ENCODE data around the gene MAD1L1. TPM values are rescaled to one million over a fixed set of nuclear protein-coding genes. Genes with fewer than 3 reads are reported as not detected.

The MAD1L1 gene
- total RNA-seq, 1 experiment from 2014 or later, result 38.5 TPM

- Histone ChIP-seq H3K9me3 (ENCODE audit: control insufficient read depth in 1 of 2, insufficient read depth in 1 of 2, low read depth in 1 of 2, low read length in 2 of 2) (no peaks in the 10 kb centered on the region), H3K27me3 (ENCODE audit: insufficient read depth, low read length) (no peaks in the 10 kb centered on the region), H3K9me2 (ENCODE audit: insufficient read depth) (no peaks in the 10 kb centered on the region), H3K79me2 (ENCODE audit: insufficient read depth, low read length) (no peaks in the 10 kb centered on the region; the same call in 1 of the 2 replicates), H4K20me1 (ENCODE audit: insufficient read depth) (no peaks in the 10 kb centered on the region), H3K4me2 (ENCODE audit: low read length) (no peak overlapping the region), H3K4me1 (ENCODE audit: control insufficient read depth in 1 of 2, insufficient read depth in 2 of 2, low read length in 2 of 2) (no peaks in the 10 kb centered on the region; a peak in 1 of 4 replicates), H3K27ac (ENCODE audit: low read depth, low read length) (no peak overlapping the region), H3K36me3 (ENCODE audit: control insufficient read depth in 1 of 2, insufficient read depth in 2 of 2, low read length in 2 of 2) (no peaks in the 10 kb centered on the region), H2AFZ (ENCODE audit: low read depth, low read length, poor library complexity, severe bottlenecking) (no peak overlapping the region), H3K9ac (ENCODE audit: low read length) (no peak overlapping the region), H3K4me3 (replicated peaks in 1 of 2; ENCODE audit: low read depth in 1 of 2, low read length in 2 of 2) (no peak overlapping the region)
- CTCF ChIA-PET, result no interaction called here
- POLR2A ChIA-PET, result no interaction called here
- no peak for TF ChIP-seq EGR1 (IDR thresholded peaks at IDR 0.05; ENCODE audit: low read depth)
- no peak for ATAC-seq
- no TSS peak for BruUV-seq (replicated peaks)
- RAD21 ChIA-PET (ENCODE audit: low non-redundant PET in 1 of 2, low total read pairs in 2 of 2, uncharacterized antibody in 2 of 2, unreplicated experiment in 2 of 2), result no interaction called here
- intact Hi-C loops (cut with micrococcal nuclease), result no loop called here
- no peak for DNase-seq (ENCODE audit: low read depth, low spot score)
These were observed 187.8 kb downstream of the MAD1L1 start for GRCh38 chr7:2044883-2045471.

GRCh38 chr7:2044311-2044882 lies 188.3 kb downstream of the MAD1L1 start:
- Histone ChIP-seq H3K79me2 (ENCODE audit: insufficient read depth, low read length) (no peaks in the 10 kb centered on the region; the same call in 1 of the 2 replicates), H3K27me3 (ENCODE audit: insufficient read depth, low read length) (no peaks in the 10 kb centered on the region), H3K4me1 (ENCODE audit: control insufficient read depth in 1 of 2, insufficient read depth in 2 of 2, low read length in 2 of 2) (no peaks in the 10 kb centered on the region; a peak in 1 of 4 replicates), H3K9me2 (ENCODE audit: insufficient read depth) (no peaks in the 10 kb centered on the region), H3K9me3 (ENCODE audit: control insufficient read depth in 1 of 2, insufficient read depth in 1 of 2, low read depth in 1 of 2, low read length in 2 of 2) (no peaks in the 10 kb centered on the region), H3K27ac (ENCODE audit: low read depth, low read length) (no peak overlapping the region), H3K4me3 (replicated peaks in 1 of 2; ENCODE audit: low read depth in 1 of 2, low read length in 2 of 2) (no peak overlapping the region), H3K4me2 (ENCODE audit: low read length) (no peak overlapping the region), H3K36me3 (ENCODE audit: control insufficient read depth in 1 of 2, insufficient read depth in 2 of 2, low read length in 2 of 2) (no peaks in the 10 kb centered on the region), H3K9ac (ENCODE audit: low read length) (no peak overlapping the region), H2AFZ (ENCODE audit: low read depth, low read length, poor library complexity, severe bottlenecking) (no peak overlapping the region), H4K20me1 (ENCODE audit: insufficient read depth) (no peaks in the 10 kb centered on the region)
- ChIA-PET POLR2A (no interaction called here), CTCF (no interaction called here), RAD21 (ENCODE audit: low non-redundant PET in 1 of 2, low total read pairs in 2 of 2, uncharacterized antibody in 2 of 2, unreplicated experiment in 2 of 2) (no interaction called here)
- BruUV-seq (replicated peaks), result no TSS peak
- DNase-seq (ENCODE audit: low read depth, low spot score) (no peak), ATAC-seq (no peak)
- intact Hi-C loops (cut with micrococcal nuclease), result no loop called here
- no peak for TF ChIP-seq ZBTB33 (IDR thresholded peaks at IDR 0.05; ENCODE audit: extremely low read depth, insufficient replicate concordance, low read length)
- TF ChIP-seq SRF (IDR thresholded peaks at IDR 0.05; ENCODE audit: low read depth), result no peak
- TF ChIP-seq SP1 (IDR thresholded peaks at IDR 0.05; ENCODE audit: low read depth), result no peak
- no peak for TF ChIP-seq CTCF (IDR thresholded peaks at IDR 0.05 in 2 of 3, conservative IDR thresholded peaks at IDR 0.05 in 1 of 3; ENCODE audit: borderline replicate concordance in 1 of 3, insufficient read depth in 1 of 3, low read depth in 2 of 3, low read length in 2 of 3)
- no peak for TF ChIP-seq REST (IDR thresholded peaks at IDR 0.05; ENCODE audit: low read depth)
- no peak for TF ChIP-seq POLR2A (IDR thresholded peaks at IDR 0.05; ENCODE audit: borderline replicate concordance, extremely low read depth, insufficient read depth, insufficient read length)
- TF ChIP-seq JUND (IDR thresholded peaks at IDR 0.05), result no peak
- TF ChIP-seq MAX (IDR thresholded peaks at IDR 0.05), result no peak
- TF ChIP-seq RAD21 (IDR thresholded peaks at IDR 0.05; ENCODE audit: low read depth), result no peak
- TF ChIP-seq POLR2AphosphoS5 (IDR thresholded peaks at IDR 0.05; ENCODE audit: low read depth, low read length), result no peak
- no peak for TF ChIP-seq CEBPB (IDR thresholded peaks at IDR 0.05; ENCODE audit: low read depth)
- no peak for TF ChIP-seq EZH2 (IDR thresholded peaks at IDR 0.05)
